AG09319 (cell line): Measurements from ENCODE around the gene HYCC1.
"Not testable (repeated sequence)": the region's sequence is repeated elsewhere in the genome, so short reads cannot be mapped to it uniquely, and the experiment has no call there.

Experiments
- DNase-seq: peaks from one replicate; pipeline ENCODE4 v3.0.0-alpha.2; 2010; ENCODE audit warnings: low read depth; ENCODE audit errors: extremely low read depth
- CTCF ChIP-seq: IDR thresholded peaks from 2 replicates; pipeline ENCODE4 v1.5.1; 2011; ENCODE audit warnings: low read depth, mild to moderate bottlenecking, inconsistent platforms, low read length, moderate library complexity

The HYCC1 gene

GRCh38 chr7:23044581-23044980 lies 30.7 kb upstream of the HYCC1 start:
- no peak for DNase-seq
- TF ChIP-seq CTCF, result no peak

GRCh38 chr7:23043441-23043840 lies 29.5 kb upstream of the HYCC1 start:
- DNase-seq, result no peak
- no peak for TF ChIP-seq CTCF

GRCh38 chr7:23039674-23040073 lies 25.7 kb upstream of the HYCC1 start:
- DNase-seq, result not testable (repeated sequence)

- not testable (repeated sequence) for DNase-seq
Measured at GRCh38 chr7:23035542-23036371, 21.8 kb upstream of the HYCC1 start.

GRCh38 chr7:23027261-23027660 lies 13.3 kb upstream of the HYCC1 start:
- no peak for DNase-seq
- no peak for TF ChIP-seq CTCF

GRCh38 chr7:23026164-23026563 lies 12.2 kb upstream of the HYCC1 start:
- no peak for TF ChIP-seq CTCF
- no peak for DNase-seq

- no peak for DNase-seq
- TF ChIP-seq CTCF, result no peak
Measured at GRCh38 chr7:23024454-23024853, 10.5 kb upstream of the HYCC1 start.

- TF ChIP-seq CTCF, result no peak
- DNase-seq, result no peak
Measured at GRCh38 chr7:23022851-23023250, 8.9 kb upstream of the HYCC1 start.
